ENCODE results near the gene SQSTM1. TPM values are rescaled to one million over a fixed set of nuclear protein-coding genes. Genes with fewer than 3 reads are reported as not detected.
"Not testable (repeated sequence)": the region's sequence is repeated elsewhere in the genome, so short reads cannot be mapped to it uniquely, and the experiment has no call there.

The SQSTM1 gene
- total RNA-seq, 4 donors from 2014 or later: 94.7 to 874 (median 439) TPM

DNA sequence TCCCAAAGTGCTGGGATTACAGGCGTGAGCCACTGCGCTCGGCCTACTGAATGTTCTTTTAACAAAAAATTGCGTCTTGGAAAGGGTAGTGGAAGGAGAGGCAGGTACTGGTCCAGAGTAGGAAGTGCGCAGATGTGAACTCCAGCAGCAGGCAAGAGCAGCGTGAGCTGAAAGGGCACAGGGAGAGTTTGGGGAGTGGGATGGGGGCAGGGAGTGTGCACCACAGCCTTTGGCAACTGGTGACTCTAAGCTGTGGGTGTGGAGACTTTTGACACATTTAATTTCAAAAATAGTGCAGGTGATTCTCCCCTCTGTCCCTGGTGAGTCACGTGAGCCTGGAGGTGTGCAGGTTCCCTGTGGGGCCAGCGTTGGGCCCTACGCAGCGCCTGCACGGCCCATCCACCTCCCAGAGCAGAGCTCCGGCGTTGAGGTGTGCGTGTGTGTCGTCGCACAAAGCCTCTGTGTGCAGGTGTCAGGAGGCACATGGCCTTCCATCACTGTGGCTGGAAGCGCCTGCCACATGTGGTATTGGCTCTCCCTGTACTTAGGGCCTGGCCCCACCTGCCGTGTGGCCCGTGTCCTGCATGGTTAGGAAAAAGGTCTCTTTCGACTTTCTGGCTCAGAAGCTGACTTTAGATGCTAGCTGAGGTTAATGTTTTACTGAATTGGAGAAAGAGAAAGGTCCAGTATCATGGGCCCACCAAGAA is 11.5 kb downstream of the SQSTM1 start:
- no peaks in the 10 kb centered on the region for H3K9me3 ChIP-seq
- intact Hi-C loops (cut with DNase I; ENCODE audit: low total_unique reads): no loop called here
- H3K27me3 ChIP-seq: no peaks in the 10 kb centered on the region
- DNase-seq: no peak
- H3K4me3 ChIP-seq: no peak overlapping the region
- TF ChIP-seq, protein P1, sequence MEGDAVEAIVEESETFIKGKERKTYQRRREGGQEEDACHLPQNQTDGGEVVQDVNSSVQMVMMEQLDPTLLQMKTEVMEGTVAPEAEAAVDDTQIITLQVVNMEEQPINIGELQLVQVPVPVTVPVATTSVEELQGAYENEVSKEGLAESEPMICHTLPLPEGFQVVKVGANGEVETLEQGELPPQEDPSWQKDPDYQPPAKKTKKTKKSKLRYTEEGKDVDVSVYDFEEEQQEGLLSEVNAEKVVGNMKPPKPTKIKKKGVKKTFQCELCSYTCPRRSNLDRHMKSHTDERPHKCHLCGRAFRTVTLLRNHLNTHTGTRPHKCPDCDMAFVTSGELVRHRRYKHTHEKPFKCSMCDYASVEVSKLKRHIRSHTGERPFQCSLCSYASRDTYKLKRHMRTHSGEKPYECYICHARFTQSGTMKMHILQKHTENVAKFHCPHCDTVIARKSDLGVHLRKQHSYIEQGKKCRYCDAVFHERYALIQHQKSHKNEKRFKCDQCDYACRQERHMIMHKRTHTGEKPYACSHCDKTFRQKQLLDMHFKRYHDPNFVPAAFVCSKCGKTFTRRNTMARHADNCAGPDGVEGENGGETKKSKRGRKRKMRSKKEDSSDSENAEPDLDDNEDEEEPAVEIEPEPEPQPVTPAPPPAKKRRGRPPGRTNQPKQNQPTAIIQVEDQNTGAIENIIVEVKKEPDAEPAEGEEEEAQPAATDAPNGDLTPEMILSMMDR (IDR thresholded peaks at IDR 0.05): no peak
- no peak for TF ChIP-seq POLR2A (IDR thresholded peaks at IDR 0.05)
- H3K27ac ChIP-seq: no peak overlapping the region
- no peaks in the 10 kb centered on the region for H3K36me3 ChIP-seq
- no peaks in the 10 kb centered on the region for H3K4me1 ChIP-seq

DNA sequence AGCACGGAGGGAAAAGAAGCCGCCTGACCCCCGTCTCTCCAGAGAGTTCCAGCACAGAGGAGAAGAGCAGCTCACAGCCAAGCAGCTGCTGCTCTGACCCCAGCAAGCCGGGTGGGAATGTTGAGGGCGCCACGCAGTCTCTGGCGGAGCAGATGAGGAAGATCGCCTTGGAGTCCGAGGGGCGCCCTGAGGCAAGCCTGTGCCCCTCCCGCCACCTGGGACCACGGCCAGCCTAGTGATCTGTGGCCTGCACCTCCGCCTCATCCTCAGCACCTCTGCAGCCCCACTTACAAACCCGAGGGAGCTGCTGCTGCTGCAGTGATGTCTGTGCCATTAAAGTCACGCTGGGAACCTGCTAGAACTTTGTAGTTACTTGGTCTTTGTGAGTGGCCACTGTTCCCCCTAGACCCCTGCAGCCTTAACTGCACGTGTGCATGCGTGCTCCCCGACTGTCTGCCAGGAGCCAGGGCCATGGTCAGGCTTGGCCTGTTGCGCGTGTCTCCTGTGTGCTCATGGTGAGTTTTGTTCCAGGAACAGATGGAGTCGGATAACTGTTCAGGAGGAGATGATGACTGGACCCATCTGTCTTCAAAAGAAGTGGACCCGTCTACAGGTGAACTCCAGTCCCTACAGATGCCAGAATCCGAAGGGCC is 12.5 kb downstream of the SQSTM1 start:
- no peak for TF ChIP-seq POLR2A (IDR thresholded peaks at IDR 0.05)
- TF ChIP-seq, protein P1 (IDR thresholded peaks at IDR 0.05): no peak
- Histone ChIP-seq H3K4me3 (no peak overlapping the region), H3K27ac (no peak overlapping the region), H3K27me3 (no peaks in the 10 kb centered on the region), H3K4me1 (no peaks in the 10 kb centered on the region), H3K36me3 (no peaks in the 10 kb centered on the region), H3K9me3 (no peaks in the 10 kb centered on the region)
- no peak for DNase-seq
- intact Hi-C loops (cut with DNase I; ENCODE audit: low total_unique reads): no loop called here

DNA sequence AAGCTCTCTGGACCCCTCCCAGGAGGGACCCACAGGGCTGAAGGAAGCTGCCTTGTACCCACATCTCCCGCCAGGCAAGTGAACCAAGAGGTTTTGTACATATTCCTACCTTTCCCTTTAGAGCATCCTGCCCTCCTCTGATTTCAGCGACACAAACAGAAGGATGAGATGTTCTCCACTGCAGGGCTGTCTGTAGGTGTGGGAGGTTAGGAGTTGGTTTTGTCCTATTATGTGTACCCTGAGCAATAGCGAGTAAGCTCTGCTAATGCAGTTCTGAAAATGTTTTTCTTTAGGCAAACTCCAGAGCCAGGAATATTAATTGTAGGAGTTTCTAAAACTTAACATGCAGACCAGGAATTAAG is 13.0 kb downstream of the SQSTM1 start:
- Histone ChIP-seq H3K4me3 (no peak overlapping the region), H3K9me3 (no peaks in the 10 kb centered on the region)
- TF ChIP-seq, protein P1 (IDR thresholded peaks at IDR 0.05): no peak

DNA sequence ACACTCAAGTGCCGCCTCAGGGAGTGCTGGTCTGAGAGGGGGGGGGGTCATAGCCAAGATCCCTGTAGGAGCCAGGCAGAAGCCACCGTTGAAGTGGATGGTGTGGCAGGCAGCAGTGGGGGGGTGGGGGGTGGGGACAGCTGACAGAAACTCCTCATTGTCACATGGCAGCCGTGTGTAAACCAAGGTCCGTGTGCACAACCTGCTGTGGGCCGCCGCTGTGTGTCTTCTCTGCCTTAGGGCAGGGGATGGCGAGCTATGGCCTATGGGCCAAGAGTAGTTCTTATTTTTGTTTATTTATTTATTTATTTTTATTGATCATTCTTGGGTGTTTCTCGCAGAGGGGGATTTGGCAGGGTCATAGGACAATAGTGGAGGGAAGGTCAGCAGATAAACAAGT is 13.4 kb downstream of the SQSTM1 start:
- DNase-seq: no peak
- Histone ChIP-seq H3K27me3 (no peaks in the 10 kb centered on the region), H3K9me3 (no peaks in the 10 kb centered on the region), H3K27ac (no peak overlapping the region), H3K4me3 (no peak overlapping the region), H3K4me1 (no peaks in the 10 kb centered on the region), H3K36me3 (no peaks in the 10 kb centered on the region)
- TF ChIP-seq, protein P1 (IDR thresholded peaks at IDR 0.05): no peak
- TF ChIP-seq POLR2A (IDR thresholded peaks at IDR 0.05): no peak
- intact Hi-C loops (cut with DNase I; ENCODE audit: low total_unique reads): no loop called here

More for the DNA sequence above, 13.0 kb downstream of the SQSTM1 start:
- H3K27me3 ChIP-seq: no peaks in the 10 kb centered on the region
- H3K36me3 ChIP-seq: no peaks in the 10 kb centered on the region
- H3K4me1 ChIP-seq: no peaks in the 10 kb centered on the region
- no peak overlapping the region for H3K27ac ChIP-seq
- DNase-seq: no peak
- intact Hi-C loops (cut with DNase I; ENCODE audit: low total_unique reads): no loop called here

DNA sequence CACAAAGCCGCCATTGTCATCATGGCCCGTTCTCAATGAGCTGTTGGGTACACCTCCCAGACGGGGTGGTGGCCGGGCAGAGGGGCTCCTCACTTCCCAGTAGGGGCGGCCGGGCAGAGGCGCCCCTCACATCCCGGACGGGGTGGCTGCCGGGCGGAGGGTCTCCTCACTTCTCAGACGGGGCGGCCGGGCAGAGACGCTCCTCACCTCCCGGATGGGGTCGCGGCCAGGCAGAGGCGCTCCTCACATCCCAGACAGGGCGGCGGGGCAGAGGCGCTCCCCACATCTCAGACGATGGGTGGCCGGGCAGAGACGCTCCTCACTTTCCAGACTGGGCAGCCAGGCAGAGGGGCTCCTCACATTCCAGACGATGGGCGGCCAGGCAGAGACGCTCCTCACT is 14.2 kb downstream of the SQSTM1 start:
- H3K4me3 ChIP-seq; H3K36me3 ChIP-seq; H3K27me3 ChIP-seq; H3K27ac ChIP-seq; H3K4me1 ChIP-seq; intact Hi-C loops (cut with DNase I; ENCODE audit: low total_unique reads); H3K9me3 ChIP-seq; DNase-seq: not testable (repeated sequence)
